Endothelial cell of umbilical vein (primary cell): Measurements from ENCODE around the gene ADIRF.
"Not testable (repeated sequence)": the region's sequence is repeated elsewhere in the genome, so short reads cannot be mapped to it uniquely, and the experiment has no call there.

ENCODE experiments used
- CTCF ChIP-seq, 2 donors: IDR thresholded peaks; 1 replicate in 1 of 2; 2 replicates in 1 of 2; pipeline ENCODE4 v1.5.1; 2011; ENCODE audit warnings: low read length in 2 of 2, mild to moderate bottlenecking in 2 of 2, moderate library complexity in 2 of 2, control low read depth in 1 of 2, inconsistent platforms in 1 of 2, low read depth in 1 of 2; ENCODE audit not compliant: insufficient read depth in 1 of 2; ENCODE audit errors: extremely low read depth in 1 of 2
- EZH2 ChIP-seq: IDR thresholded peaks from 2 replicates; pipeline ENCODE4 v1.6.1; 2012; ENCODE audit warnings: borderline replicate concordance, low read depth, mild to moderate bottlenecking, moderate library complexity, low read length, inconsistent platforms; ENCODE audit not compliant: severe bottlenecking
- FOS ChIP-seq: IDR thresholded peaks from 2 replicates; pipeline ENCODE4 v1.6.1; 2011; ENCODE audit warnings: mild to moderate bottlenecking, low read length, moderate library complexity, borderline replicate concordance; ENCODE audit not compliant: insufficient read depth
- GATA2 ChIP-seq: IDR thresholded peaks from 2 replicates; pipeline ENCODE4 v1.7.0; 2011; ENCODE audit warnings: low read depth, mild to moderate bottlenecking, moderate library complexity, mixed read lengths, low read length; ENCODE audit not compliant: insufficient read length, insufficient read depth
- JUN ChIP-seq: IDR thresholded peaks from 2 replicates; pipeline ENCODE4 v1.6.1; 2011; ENCODE audit warnings: borderline replicate concordance, low read depth; ENCODE audit not compliant: insufficient read length, insufficient read depth
- MAX ChIP-seq: IDR thresholded peaks from 2 replicates; pipeline ENCODE4 v1.6.1; 2011; ENCODE audit not compliant: insufficient read depth, insufficient read length
- MYC ChIP-seq: IDR thresholded peaks from one replicate; pipeline ENCODE4 v1.6.1; 2011; ENCODE audit warnings: mild to moderate bottlenecking, low read depth, low read length
- POLR2A ChIP-seq: IDR thresholded peaks from 2 replicates; pipeline ENCODE4 v1.6.1; 2012; ENCODE audit warnings: low read depth, mild to moderate bottlenecking, control low read depth, low read length
- POLR2AphosphoS5 ChIP-seq: IDR thresholded peaks from 2 replicates; pipeline ENCODE4 v1.6.1; 2012; ENCODE audit warnings: low read depth, mild to moderate bottlenecking, control low read depth, low read length, moderate library complexity; ENCODE audit not compliant: insufficient read depth

- TF ChIP-seq CTCF (IDR thresholded peaks at IDR 0.05; ENCODE audit: extremely low read depth in 1 of 2, insufficient read depth in 1 of 2, low read depth in 1 of 2, low read length in 2 of 2); POLR2AphosphoS5; EZH2; FOS; MAX; POLR2A; GATA2; MYC; JUN: not testable (repeated sequence)
Measured at GRCh38 chr10:87007124-87007523, 38.8 kb downstream of the ADIRF start.
